HG03095 (cell line): ENCODE measurements around the gene PROSER2.

Source experiments
- ATAC-seq: cut with Tn5 transposase; IDR thresholded peaks from one replicate; pipeline ENCODE4 v1.9.1; 2021; ENCODE audit warnings: moderate library complexity; ENCODE audit not compliant: unreplicated experiment

The PROSER2 gene

GRCh38 chr10:11799736-11800080, 23.4 kb upstream of the PROSER2 start:
- ATAC-seq, result no peak

- no peak for ATAC-seq
These were observed 18.8 kb upstream of the PROSER2 start for GRCh38 chr10:11804336-11804735.

GRCh38 chr10:11805792-11806191, 17.4 kb upstream of the PROSER2 start:
- ATAC-seq, result no peak

DNA sequence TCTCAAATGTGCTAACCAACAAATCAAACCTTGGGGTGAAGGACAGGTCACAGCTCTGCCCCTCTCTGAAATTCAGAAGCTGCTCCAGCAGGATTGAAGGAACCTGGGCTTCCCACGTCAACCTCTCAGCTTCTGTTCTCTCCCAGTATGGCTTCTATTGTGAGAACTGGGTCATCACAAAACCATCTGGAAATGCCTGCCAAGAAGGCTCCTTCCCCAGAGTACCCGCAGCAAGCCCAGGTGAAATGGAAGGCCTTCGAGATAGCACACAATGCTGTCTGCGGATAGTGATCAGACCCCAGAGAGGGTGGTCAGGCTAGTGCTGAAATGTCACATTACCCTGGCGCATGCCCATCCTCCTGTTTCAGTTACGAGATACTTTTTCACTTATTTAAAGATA, 16.4 kb upstream of the PROSER2 start:
- ATAC-seq, result no peak

DNA sequence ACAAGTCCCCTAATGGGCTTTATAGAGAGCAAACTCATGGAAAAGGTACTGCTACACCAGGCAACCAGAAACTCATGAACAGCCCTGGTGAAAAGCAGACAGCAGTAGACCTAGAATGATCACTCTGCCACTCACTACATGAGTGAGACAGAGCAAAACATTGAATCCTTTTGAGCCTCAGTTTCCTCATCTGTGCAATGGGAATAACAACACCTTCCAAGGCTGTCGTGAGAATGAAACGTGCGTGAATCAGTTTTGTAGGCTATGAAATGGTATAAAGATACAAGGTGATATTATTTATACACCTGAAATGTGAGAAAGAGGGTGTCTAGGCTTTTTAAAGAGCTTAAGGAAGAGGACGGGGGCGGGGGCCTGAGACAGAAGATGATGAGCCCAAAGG, 14.3 kb upstream of the PROSER2 start:
- ATAC-seq, result no peak

DNA sequence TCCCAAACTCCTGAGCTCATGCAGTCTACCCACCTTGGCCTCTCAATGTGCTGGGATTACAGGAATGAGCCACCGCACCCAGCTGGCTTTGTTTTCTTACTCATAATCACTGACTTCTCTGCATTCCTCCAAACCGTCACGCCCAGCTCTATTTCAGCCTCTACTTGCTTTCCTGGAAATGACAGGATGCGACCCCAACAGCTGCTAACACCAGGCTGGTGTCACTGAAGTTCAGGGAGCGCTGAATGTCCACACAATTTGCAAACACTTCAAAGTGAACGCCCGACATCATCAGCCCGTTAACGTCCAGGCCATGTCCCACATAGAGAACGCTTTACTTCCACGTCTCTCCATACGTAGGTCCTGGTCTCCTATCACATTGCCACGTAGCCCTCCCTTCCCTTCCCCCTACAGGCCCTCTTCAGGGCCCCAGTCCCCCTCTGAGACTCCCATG, 12.8 kb upstream of the PROSER2 start:
- ATAC-seq, result no peak

GRCh38 chr10:11810973-11811372, 12.2 kb upstream of the PROSER2 start:
- no peak for ATAC-seq

- no peak for ATAC-seq
These were observed 10.0 kb upstream of the PROSER2 start for GRCh38 chr10:11813177-11813576.

DNA sequence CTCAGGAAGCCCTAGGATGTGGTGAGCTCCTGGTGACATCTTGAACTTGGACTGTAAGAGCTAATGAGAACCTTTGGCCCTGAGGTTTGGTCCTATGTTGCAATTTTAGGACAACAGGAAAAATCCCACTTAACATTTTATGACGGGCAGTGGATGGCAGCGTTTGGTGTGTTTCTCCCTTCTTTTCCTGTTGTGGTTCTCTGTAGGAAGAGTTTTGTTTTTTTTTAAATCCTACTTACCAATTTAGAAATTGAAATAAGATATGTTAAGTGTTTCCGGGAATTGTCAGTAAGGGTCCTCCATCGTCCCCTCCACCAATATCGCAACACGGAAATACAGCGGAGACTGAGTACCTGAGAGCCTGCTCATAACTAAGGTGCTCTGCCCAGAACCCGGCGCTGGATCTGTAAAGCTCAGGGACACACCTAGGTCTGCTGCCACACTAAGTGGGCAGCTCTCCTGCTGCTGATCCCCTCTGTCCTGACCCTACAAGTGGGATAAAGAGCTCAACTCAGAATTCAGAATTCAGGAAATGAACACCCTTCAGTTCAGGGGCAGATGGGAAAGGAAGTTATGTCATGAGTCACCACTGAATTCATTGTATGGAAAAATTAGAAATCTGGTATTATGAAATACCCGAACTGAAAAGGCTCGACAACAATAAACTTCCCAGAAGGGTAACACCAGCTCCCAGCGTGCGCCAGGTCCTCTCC, 9.1 kb upstream of the PROSER2 start:
- no peak for ATAC-seq

GRCh38 chr10:11819027-11819426, 4.1 kb upstream of the PROSER2 start:
- ATAC-seq, result no peak

GRCh38 chr10:11822026-11822756, 965 bp upstream of the PROSER2 start:
- no peak for ATAC-seq

GRCh38 chr10:11822809-11823121, 391 bp upstream of the PROSER2 start:
- no peak for ATAC-seq

- ATAC-seq, result no peak
These were observed 812 bp downstream of the PROSER2 start for GRCh38 chr10:11823989-11824346.

DNA sequence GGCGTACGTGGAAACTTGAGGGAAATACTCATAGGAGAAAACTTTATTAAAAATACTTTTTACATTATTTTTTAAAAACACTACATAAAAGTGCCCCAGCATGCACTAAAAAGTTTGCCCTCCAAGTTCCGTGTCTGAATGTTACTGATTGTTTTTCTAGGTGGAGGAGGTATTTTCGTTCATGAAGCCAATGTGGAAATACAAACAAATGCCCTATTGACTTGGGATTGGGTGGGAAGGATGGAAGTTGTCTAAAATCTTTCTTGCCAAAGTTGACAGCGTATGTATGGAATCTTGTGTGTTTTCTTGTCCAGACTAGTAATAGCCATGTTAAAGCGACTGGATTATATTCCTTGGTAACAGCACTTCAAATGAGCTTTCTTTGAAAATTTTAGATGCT, 1.2 kb downstream of the PROSER2 start:
- no peak for ATAC-seq

DNA sequence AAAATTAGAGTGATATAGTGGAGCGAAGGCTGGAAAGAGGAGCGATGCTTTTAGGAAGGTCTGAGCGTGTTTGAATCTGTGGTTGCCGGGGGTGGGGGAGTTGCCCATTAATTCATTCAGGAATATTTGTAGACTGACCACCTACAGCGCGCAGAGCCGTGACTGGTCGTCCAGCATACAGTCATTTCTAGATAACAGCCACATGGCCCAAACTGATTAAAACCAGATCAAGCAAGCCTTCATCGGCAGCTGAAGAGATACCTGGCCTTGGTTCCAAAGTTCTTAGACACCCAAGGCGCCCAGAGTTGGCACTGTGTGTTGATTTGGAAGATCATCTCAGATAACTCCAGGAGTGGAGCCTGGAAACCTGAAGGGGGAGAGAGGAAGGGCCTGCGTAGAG, 1.7 kb downstream of the PROSER2 start:
- no peak for ATAC-seq

DNA sequence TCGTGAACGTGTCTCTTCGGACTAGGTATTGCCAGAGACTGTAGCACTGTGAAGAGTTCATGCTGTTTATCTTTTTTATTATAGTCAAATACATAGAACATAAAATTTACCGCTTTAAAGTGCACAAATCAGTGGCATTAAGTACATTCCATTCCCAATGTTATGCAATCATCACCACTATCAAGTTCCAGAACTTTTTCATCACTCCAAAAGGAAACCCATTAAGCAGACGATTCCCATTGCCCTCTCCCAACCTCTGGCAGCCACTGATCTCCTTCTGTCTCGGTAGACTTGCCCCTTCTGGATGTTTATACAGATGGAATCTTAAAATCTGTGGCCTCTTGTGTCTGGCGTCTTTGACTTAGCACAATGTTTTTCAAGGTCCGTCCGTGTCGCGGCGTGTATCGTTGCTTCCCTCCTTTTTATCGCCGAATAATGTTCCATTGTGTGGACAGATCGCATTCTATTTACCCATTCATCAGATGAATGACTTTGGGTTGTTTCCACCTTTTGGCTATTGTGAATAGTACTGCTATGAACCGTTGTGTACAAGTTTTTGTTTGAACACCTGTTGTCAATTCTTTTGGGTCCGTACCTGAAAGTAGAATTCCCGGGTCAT, 2.7 kb downstream of the PROSER2 start:
- ATAC-seq, result no peak

DNA sequence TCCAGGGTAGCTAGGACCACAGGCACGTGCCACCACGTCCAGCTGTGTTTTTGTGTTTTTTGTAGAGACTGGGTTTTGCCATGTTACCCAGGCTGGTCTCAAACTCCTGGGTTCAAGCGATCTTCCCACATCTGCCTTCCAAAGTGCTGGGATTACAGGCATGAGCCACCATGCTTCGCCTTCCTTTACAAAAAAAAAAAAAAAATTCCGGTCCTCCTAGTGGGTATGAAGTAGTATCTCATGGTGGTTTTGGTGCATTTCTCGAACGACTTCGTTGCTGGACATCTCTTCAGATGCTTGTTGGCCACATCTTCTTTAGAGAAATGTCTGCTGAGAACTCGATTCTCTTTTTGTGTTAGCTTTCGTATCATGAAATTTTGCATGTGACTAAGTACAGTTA, 3.9 kb downstream of the PROSER2 start:
- ATAC-seq, result no peak

DNA sequence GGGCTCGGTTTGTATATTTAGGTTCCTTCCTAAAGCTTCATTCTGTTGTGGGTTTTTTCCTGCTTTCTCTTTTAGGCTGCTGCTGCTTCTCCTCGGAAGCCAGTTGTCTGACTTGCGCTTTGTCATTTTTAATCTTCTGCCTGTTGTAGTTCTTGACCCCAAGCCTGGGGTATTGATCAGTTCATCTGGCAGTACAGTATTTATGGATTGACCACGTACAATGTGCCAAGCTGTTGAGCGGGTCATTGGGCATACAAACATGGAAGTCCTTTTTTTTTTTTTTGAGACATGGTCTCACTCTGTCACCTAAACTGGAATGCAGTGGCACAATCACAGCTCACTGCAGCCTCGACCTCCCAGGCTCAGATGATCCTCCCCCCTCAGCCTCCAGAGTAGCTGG, 4.3 kb downstream of the PROSER2 start:
- no peak for ATAC-seq

- ATAC-seq, result no peak
These were observed 5.6 kb downstream of the PROSER2 start for GRCh38 chr10:11828682-11829284.

DNA sequence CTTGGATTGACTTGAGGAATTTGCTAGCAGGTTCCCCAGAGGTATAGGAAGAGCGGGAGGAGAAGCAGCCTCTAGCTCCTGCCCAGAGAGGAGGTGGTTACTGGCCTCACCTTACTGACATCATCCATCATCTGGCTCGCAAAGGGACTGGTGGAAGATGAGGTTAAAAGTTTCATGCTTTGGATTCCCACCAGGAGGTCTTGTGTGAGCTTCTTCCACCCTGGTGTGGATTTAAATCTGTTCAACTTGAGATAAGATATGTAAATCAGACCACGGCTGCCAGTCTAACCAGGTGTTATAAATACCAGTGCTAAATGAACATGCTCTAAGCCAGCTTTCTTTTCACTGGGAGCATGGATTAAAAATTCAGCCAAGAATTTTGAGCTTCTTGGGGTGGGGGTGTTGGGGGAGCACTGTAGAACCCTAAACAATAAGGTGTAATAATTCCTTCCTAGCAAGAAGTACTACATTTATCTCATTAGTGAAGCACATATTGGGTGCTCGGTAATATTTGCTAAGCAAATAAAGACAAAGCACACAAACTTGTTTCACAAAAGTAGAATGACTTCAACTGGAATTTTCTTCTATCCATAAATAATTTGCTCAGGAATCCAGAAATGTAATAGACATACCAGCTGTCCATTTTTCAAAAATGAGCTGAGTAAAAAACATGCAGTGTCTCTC, 7.8 kb downstream of the PROSER2 start:
- ATAC-seq, result no peak

- no peak for ATAC-seq
These were observed 8.4 kb downstream of the PROSER2 start for GRCh38 chr10:11831520-11831951.
